Neural progenitor cell (in vitro differentiated cells): Measurements from ENCODE around the gene RFPL1. TPM values are rescaled to one million over a fixed set of nuclear protein-coding genes. Genes with fewer than 3 reads are reported as not detected.
A peak's percentile ranks its signal among the peaks of the same experiment; 100 is the strongest.
"Not testable (repeated sequence)": the region's sequence is repeated elsewhere in the genome, so short reads cannot be mapped to it uniquely, and the experiment has no call there.

Source experiments
- DNase-seq: peaks from one replicate; pipeline ENCODE4 v3.0.0-alpha.2; 2016; ENCODE audit warnings: low spot score
- H2AFZ ChIP-seq: fragments of 200-600 bp; sonication (generic); replicated peaks from 2 replicates; pipeline ENCODE4 v1.6.1; 2016; ENCODE audit warnings: antibody characterized with exemption
- H3F3A ChIP-seq: fragments of 200-600 bp; sonication (generic); 2 replicates; pipeline ENCODE4 v1.6.1; 2016; ENCODE audit warnings: antibody characterized with exemption, low read depth
- H3K27ac ChIP-seq: fragments of 200-600 bp; sonication (generic); 2 replicates; pipeline ENCODE4 v1.5.1; 2016; ENCODE audit warnings: mild to moderate bottlenecking
- H3K27me3 ChIP-seq: fragments of 200-600 bp; sonication (generic); 2 replicates; pipeline ENCODE4 v1.6.1; 2016; ENCODE audit warnings: mild to moderate bottlenecking, moderate library complexity
- H3K36me3 ChIP-seq: fragments of 200-600 bp; sonication (generic); 2 replicates; pipeline ENCODE4 v1.5.1; 2016
- H3K4me1 ChIP-seq: fragments of 200-600 bp; sonication (generic); 2 replicates; pipeline ENCODE4 v1.6.1; 2016; ENCODE audit warnings: mixed run types
- H3K4me2 ChIP-seq: fragments of 200-600 bp; sonication (generic); 2 replicates; pipeline ENCODE4 v1.6.1; 2016
- H3K4me3 ChIP-seq: fragments of 200-600 bp; sonication (generic); 2 replicates; pipeline ENCODE4 v1.5.1; 2016
- H3K79me2 ChIP-seq: fragments of 200-600 bp; sonication (generic); 2 replicates; pipeline ENCODE4 v1.6.1; 2016; ENCODE audit warnings: low read depth
- H3K9ac ChIP-seq: fragments of 200-600 bp; sonication (generic); 2 replicates; pipeline ENCODE4 v1.6.1; 2016
- H3K9me3 ChIP-seq: fragments of 200-600 bp; sonication (generic); 2 replicates; pipeline ENCODE4 v1.5.1; 2016; ENCODE audit warnings: low read depth
- H4K20me1 ChIP-seq: fragments of 200-600 bp; sonication (generic); 2 replicates; pipeline ENCODE4 v1.6.1; 2016; ENCODE audit warnings: low read depth
- H3K27ac Mint-ChIP-seq: 3 replicates; pipeline ENCODE4 v1.8.0; 2021; ENCODE audit warnings: mixed read lengths
- H3K27me3 Mint-ChIP-seq: 2 replicates; pipeline ENCODE4 v1.8.0; 2022; ENCODE audit warnings: low read depth, mild to moderate bottlenecking, inconsistent platforms, moderate library complexity, mixed read lengths; ENCODE audit not compliant: insufficient read depth
- H3K36me3 Mint-ChIP-seq: 3 replicates; pipeline ENCODE4 v1.8.0; 2021; ENCODE audit warnings: mixed read lengths
- H3K4me1 Mint-ChIP-seq: 3 replicates; pipeline ENCODE4 v1.8.0; 2021; ENCODE audit warnings: mixed read lengths
- H3K4me3 Mint-ChIP-seq: 3 replicates; pipeline ENCODE4 v1.8.0; 2021; ENCODE audit warnings: mild to moderate bottlenecking, moderate library complexity, mixed read lengths
- H3K9me3 Mint-ChIP-seq: 3 replicates; pipeline ENCODE4 v1.8.0; 2020; ENCODE audit warnings: mixed read lengths
- EZH2 ChIP-seq: fragments of 200-600 bp; sonication (generic); IDR thresholded peaks from 2 replicates; pipeline ENCODE4 v1.6.1; 2017; ENCODE audit warnings: antibody characterized with exemption, mild to moderate bottlenecking, moderate library complexity
- EZH2phosphoT487 ChIP-seq: fragments of 200-600 bp; sonication (generic); IDR thresholded peaks from 2 replicates; pipeline ENCODE4 v1.6.1; 2017; ENCODE audit warnings: antibody characterized with exemption
- total RNA-seq: library from RNA; depleted of rRNA; stranded (reverse); fragments of >200 nt; gene quantifications from 2 replicates; pipeline ENCODE4 v1.2.3, GENCODE V29; 2015; ENCODE audit warnings: low replicate concordance
- TF ChIP-seq, protein P1 (sequence below): fragments of 200-600 bp; sonication (generic); IDR thresholded peaks from 2 replicates; pipeline ENCODE4 v1.5.1; 2017; ENCODE audit warnings: antibody characterized with exemption, mild to moderate bottlenecking

Gene RFPL1
- total RNA-seq, 1 donor from 2014 or later: not detected

DNA sequence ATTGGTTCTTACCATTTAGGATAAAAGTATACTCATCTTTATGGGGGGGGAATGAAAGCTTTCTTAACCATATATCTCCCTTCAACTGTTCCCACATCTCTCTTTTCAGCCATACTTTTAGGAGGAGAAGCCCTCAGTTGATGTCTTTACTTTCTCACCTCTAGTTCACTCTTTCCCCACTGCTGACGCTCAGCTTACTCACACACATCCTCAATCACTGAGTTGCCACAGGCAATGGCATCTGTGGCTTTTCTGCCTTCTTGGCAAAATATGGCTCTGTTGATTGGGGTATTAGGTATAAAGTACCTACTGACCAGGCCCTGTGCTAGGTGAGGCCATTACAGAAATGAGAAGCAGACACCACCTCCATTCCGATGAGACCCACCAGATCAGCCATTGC is 37.8 kb upstream of the RFPL1 start:
- Histone ChIP-seq H3K9ac (no peak overlapping the region), H3K36me3 (no peaks in the 10 kb centered on the region), H3K4me1 (no peaks in the 10 kb centered on the region), H3K27me3 (no peaks in the 10 kb centered on the region), H2AFZ (no peak overlapping the region), H3F3A (no peaks in the 10 kb centered on the region), H3K9me3 (no peaks in the 10 kb centered on the region), H3K27ac (no peak overlapping the region), H4K20me1 (no peaks in the 10 kb centered on the region), H3K79me2 (no peaks in the 10 kb centered on the region), H3K4me2 (no peak overlapping the region), H3K4me3 (no peak overlapping the region)
- no peak overlapping the region for H3K4me3 Mint-ChIP-seq
- no peaks in the 10 kb centered on the region for H3K36me3 Mint-ChIP-seq
- no peak for DNase-seq
- no peak overlapping the region for H3K27ac Mint-ChIP-seq
- TF ChIP-seq, protein P1, sequence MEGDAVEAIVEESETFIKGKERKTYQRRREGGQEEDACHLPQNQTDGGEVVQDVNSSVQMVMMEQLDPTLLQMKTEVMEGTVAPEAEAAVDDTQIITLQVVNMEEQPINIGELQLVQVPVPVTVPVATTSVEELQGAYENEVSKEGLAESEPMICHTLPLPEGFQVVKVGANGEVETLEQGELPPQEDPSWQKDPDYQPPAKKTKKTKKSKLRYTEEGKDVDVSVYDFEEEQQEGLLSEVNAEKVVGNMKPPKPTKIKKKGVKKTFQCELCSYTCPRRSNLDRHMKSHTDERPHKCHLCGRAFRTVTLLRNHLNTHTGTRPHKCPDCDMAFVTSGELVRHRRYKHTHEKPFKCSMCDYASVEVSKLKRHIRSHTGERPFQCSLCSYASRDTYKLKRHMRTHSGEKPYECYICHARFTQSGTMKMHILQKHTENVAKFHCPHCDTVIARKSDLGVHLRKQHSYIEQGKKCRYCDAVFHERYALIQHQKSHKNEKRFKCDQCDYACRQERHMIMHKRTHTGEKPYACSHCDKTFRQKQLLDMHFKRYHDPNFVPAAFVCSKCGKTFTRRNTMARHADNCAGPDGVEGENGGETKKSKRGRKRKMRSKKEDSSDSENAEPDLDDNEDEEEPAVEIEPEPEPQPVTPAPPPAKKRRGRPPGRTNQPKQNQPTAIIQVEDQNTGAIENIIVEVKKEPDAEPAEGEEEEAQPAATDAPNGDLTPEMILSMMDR: no peak
- no peak for TF ChIP-seq EZH2phosphoT487
- TF ChIP-seq EZH2: no peak
- no peaks in the 10 kb centered on the region for H3K9me3 Mint-ChIP-seq
- peaks cover 4% of the 10 kb centered on the region for H3K27me3 Mint-ChIP-seq
- H3K4me1 Mint-ChIP-seq: no peaks in the 10 kb centered on the region

DNA sequence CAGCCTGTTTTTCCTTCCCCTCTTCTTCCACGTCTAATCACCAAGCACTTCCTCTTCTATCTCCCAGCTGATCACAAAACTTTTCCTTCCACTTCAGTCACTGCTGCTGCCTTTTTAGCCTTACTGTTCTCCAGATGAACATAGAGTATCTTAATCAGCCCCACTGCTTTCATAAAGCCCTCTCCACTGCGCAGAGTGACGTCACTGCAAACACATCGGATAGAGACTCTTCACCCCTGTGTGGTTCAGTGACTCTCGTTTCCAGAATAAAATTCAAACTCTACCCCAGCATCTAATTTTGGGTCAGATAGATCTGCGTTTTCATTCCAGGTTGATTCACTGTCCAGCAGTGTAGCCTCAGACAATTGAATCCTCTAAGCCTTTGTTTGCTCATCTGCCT is 36.8 kb upstream of the RFPL1 start:
- not testable (repeated sequence) for H3K4me1 Mint-ChIP-seq, H3K4me1 ChIP-seq, H3K4me3 Mint-ChIP-seq, H4K20me1 ChIP-seq, H3K27ac ChIP-seq, H3K79me2 ChIP-seq, H3K9me3 ChIP-seq, H3K27me3 ChIP-seq, H2AFZ ChIP-seq, H3K36me3 Mint-ChIP-seq, H3K9ac ChIP-seq, DNase-seq, H3F3A ChIP-seq, H3K27ac Mint-ChIP-seq, H3K4me3 ChIP-seq, H3K4me2 ChIP-seq, H3K9me3 Mint-ChIP-seq, H3K36me3 ChIP-seq, H3K27me3 Mint-ChIP-seq

DNA sequence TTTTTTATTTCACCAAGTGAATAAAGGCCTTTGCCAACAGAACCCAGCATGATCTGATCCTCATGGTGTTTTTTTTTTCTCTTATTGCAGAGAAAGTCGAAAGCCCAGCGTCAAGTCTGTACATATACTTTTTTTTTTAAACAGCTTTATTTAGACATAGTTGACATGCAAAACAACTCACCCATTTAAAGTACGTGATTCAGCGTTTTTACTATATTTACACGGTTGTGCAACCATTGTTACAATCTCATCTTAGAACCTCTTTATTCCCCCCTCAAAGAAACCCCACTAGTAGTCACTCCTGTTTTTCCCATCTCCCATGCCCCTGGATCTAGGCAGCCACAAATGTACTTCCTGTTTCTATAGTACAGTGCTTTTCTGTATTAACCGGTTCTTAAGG is 29.4 kb upstream of the RFPL1 start:
- Histone ChIP-seq H3K4me1 (no peaks in the 10 kb centered on the region), H3K36me3 (no peaks in the 10 kb centered on the region), H3K79me2 (no peaks in the 10 kb centered on the region), H3K4me2 (no peak overlapping the region), H3K9ac (no peak overlapping the region), H2AFZ (no peak overlapping the region), H3K4me3 (no peak overlapping the region), H3K9me3 (no peaks in the 10 kb centered on the region), H3K27me3 (no peaks in the 10 kb centered on the region), H4K20me1 (no peaks in the 10 kb centered on the region), H3K27ac (no peak overlapping the region), H3F3A (no peaks in the 10 kb centered on the region)
- Mint-ChIP-seq H3K27me3 (peaks cover 4% of the 10 kb centered on the region), H3K27ac (peak overlapping the region; percentile 1), H3K9me3 (no peaks in the 10 kb centered on the region), H3K4me3 (no peak overlapping the region), H3K36me3 (no peaks in the 10 kb centered on the region), H3K4me1 (no peaks in the 10 kb centered on the region)
- no peak for TF ChIP-seq EZH2
- TF ChIP-seq EZH2phosphoT487: no peak
- TF ChIP-seq, protein P1: no peak
- DNase-seq: no peak

GRCh38 chr22:29411569-29412211 is 26.7 kb upstream of the RFPL1 start:
- H3K27me3 Mint-ChIP-seq, DNase-seq, H3K27ac Mint-ChIP-seq, H3K36me3 Mint-ChIP-seq, H3K27me3 ChIP-seq, H3K36me3 ChIP-seq, H3K4me3 Mint-ChIP-seq, H3K27ac ChIP-seq, H3F3A ChIP-seq, H3K9me3 Mint-ChIP-seq, H3K4me2 ChIP-seq, H3K4me1 Mint-ChIP-seq, H3K4me1 ChIP-seq, H4K20me1 ChIP-seq, H3K9me3 ChIP-seq, H3K9ac ChIP-seq, H3K79me2 ChIP-seq, H3K4me3 ChIP-seq, H2AFZ ChIP-seq: not testable (repeated sequence)
